Stimulated activated CD8-positive, alpha-beta memory T cell treated with anti-CD3 and anti-CD28 coated beads, Interleukin-4, amount 100 ng/mL, for 4 hours (primary cell): Measurements from ENCODE around the gene C3orf62.

Experiments
- DNase-seq, 2 donors: peaks; one replicate each; pipeline ENCODE4 v3.0.0-alpha.2; 2020; ENCODE audit warnings: low read depth in 2 of 2, low spot score in 1 of 2

C3orf62 gene

GRCh38 chr3:49276475-49277382 is at the start of gene C3orf62:
Gene C3orf62 (minus strand): TSS chr3:49277232. CDS start chr3:49276872, 360 bp downstream.
- DNase-seq, result peak; percentile 41 to 55

- no peak for DNase-seq
These were observed 47.7 kb upstream of the C3orf62 start for GRCh38 chr3:49324768-49325167.

GRCh38 chr3:49316696-49317457 is 39.8 kb upstream of the C3orf62 start:
- DNase-seq, result no peak

- no peak for DNase-seq
These were observed 37.1 kb upstream of the C3orf62 start for GRCh38 chr3:49313896-49314688.

- DNase-seq, result no peak
These were observed 34.3 kb upstream of the C3orf62 start for GRCh38 chr3:49311283-49311682.

GRCh38 chr3:49310677-49311076 is 33.6 kb upstream of the C3orf62 start:
- DNase-seq, result no peak

- DNase-seq, result no peak
These were observed 28.6 kb upstream of the C3orf62 start for GRCh38 chr3:49305608-49306007.

- DNase-seq, result no peak
These were observed 25.6 kb upstream of the C3orf62 start for GRCh38 chr3:49302613-49303012.

GRCh38 chr3:49300595-49300994 is 23.6 kb upstream of the C3orf62 start:
- DNase-seq, result no peak

- no peak for DNase-seq
These were observed 21.5 kb upstream of the C3orf62 start for GRCh38 chr3:49298511-49298910.

- no peak for DNase-seq
These were observed 19.9 kb upstream of the C3orf62 start for GRCh38 chr3:49296781-49297411.

- no peak for DNase-seq
These were observed 18.5 kb upstream of the C3orf62 start for GRCh38 chr3:49295489-49296058.

- no peak for DNase-seq
These were observed 17.3 kb upstream of the C3orf62 start for GRCh38 chr3:49294343-49294742.

- DNase-seq, result no peak
These were observed 7.0 kb upstream of the C3orf62 start for GRCh38 chr3:49283997-49284396.

- DNase-seq, result no peak
These were observed 2.3 kb upstream of the C3orf62 start for GRCh38 chr3:49279376-49279775.

GRCh38 chr3:49278548-49278947 is 1.5 kb upstream of the C3orf62 start:
- DNase-seq, result no peak

GRCh38 chr3:49277383-49277775 is 347 bp upstream of the C3orf62 start:
- DNase-seq, result no peak

- no peak for DNase-seq
These were observed 3.1 kb downstream of the C3orf62 start for GRCh38 chr3:49273825-49274532.

- no peak for DNase-seq
These were observed 6.0 kb downstream of the C3orf62 start for GRCh38 chr3:49271047-49271446.

- no peak for DNase-seq
These were observed 6.9 kb downstream of the C3orf62 start for GRCh38 chr3:49270156-49270500.
